ENCODE measurements around the gene FLAD1. TPM values are rescaled to one million over a fixed set of nuclear protein-coding genes. Genes with fewer than 3 reads are reported as not detected.
"Not testable (repeated sequence)": the region's sequence is repeated elsewhere in the genome, so short reads cannot be mapped to it uniquely, and the experiment has no call there.

FLAD1 gene
- total RNA-seq, 1 experiment from 2014 or later = 33.4 TPM

GRCh38 chr1:154975409-154976059 is 7.6 kb upstream of the FLAD1 start:
- in situ Hi-C loops (cut with HindIII; ENCODE audit: low pct_unique_long_range_greater_than_20kb, low sequenced_read_pairs) = no loop called here
- DNase-seq (ENCODE audit: low read depth) = peak; percentile 63

DNA sequence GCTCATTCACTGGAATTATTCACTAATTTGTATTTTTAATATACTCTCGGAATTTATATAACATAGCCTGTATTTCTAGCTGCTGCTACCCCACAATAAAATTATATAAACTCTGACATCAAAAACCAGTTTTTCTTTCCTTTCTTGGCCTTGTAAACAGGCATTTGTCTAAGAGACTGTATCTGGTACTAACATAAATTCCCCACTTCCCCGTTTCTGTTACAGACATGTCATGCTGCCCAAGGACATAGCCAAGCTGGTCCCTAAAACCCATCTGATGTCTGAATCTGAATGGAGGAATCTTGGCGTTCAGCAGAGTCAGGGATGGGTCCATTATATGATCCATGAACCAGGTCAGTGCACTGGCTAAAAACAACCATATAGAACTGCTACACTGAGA is 5.4 kb upstream of the FLAD1 start:
- DNase-seq (ENCODE audit: low read depth); in situ Hi-C loops (cut with HindIII; ENCODE audit: low pct_unique_long_range_greater_than_20kb, low sequenced_read_pairs): not testable (repeated sequence)

DNA sequence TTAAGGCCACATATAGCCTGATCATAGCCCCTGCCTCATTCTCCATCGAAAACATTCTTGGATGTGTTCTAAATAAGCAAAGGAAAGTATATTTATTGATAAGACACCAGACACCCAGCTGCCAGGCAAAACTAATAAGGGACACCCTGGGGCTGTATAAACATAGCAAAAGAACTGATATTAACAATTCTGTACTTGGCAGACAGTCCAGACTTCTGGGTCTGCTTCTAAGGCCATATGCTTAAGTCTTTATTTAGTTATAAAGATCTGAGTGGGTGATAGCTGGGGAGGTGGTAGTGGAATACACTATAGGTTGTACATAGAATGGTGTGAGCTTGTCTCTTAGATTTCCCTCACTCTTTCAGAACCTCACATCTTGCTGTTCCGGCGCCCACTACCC is 4.8 kb upstream of the FLAD1 start:
- in situ Hi-C loops (cut with HindIII; ENCODE audit: low pct_unique_long_range_greater_than_20kb, low sequenced_read_pairs) = no loop called here
- DNase-seq (ENCODE audit: low read depth) = no peak

- in situ Hi-C loops (cut with HindIII; ENCODE audit: low pct_unique_long_range_greater_than_20kb, low sequenced_read_pairs) = no loop called here
- DNase-seq (ENCODE audit: low read depth) = peak; percentile 25
These were observed 803 bp upstream of the FLAD1 start for GRCh38 chr1:154982341-154982740.

DNA sequence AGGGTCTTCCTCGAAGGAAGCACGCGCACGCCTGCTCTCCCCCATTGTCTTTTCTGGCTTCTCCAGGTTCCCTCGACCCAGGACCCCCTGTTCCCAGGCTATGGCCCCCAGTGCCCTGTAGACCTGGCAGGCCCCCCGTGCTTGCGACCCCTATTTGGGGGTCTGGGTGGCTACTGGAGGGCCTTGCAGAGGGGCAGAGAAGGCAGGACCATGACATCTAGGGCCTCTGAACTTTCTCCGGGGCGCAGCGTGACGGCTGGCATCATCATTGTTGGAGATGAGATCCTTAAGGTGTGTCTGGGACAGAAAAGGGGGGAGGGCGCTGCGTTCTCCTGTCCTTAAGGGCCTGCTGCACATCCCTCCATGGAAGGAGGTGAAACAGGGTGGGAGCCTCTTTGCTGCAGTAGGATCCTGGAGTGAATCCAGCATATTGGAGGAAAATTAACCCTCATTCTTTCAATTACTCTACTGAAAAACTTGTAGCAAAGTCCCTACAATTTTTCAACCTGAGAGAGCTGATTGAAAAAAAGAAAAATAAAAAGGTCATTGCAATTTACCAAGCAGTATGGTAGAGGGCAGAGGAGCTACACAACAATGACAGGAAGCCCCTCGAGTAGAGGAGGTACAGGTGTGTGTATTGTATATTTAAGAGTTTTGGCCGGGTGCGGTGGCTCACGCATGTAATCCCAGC is 777 bp downstream of the FLAD1 start:
- no peak for DNase-seq (ENCODE audit: low read depth)
- in situ Hi-C loops (cut with HindIII; ENCODE audit: low pct_unique_long_range_greater_than_20kb, low sequenced_read_pairs) = no loop called here

GRCh38 chr1:154986736-154987135 is 3.6 kb downstream of the FLAD1 start:
- DNase-seq (ENCODE audit: low read depth); in situ Hi-C loops (cut with HindIII; ENCODE audit: low pct_unique_long_range_greater_than_20kb, low sequenced_read_pairs): not testable (repeated sequence)

GRCh38 chr1:154987326-154987725 is 4.2 kb downstream of the FLAD1 start:
- in situ Hi-C loops (cut with HindIII; ENCODE audit: low pct_unique_long_range_greater_than_20kb, low sequenced_read_pairs) = no loop called here
- DNase-seq (ENCODE audit: low read depth) = no peak

GRCh38 chr1:154988058-154988954 is 5.2 kb downstream of the FLAD1 start:
- in situ Hi-C loops (cut with HindIII; ENCODE audit: low pct_unique_long_range_greater_than_20kb, low sequenced_read_pairs) = no loop called here

DNA sequence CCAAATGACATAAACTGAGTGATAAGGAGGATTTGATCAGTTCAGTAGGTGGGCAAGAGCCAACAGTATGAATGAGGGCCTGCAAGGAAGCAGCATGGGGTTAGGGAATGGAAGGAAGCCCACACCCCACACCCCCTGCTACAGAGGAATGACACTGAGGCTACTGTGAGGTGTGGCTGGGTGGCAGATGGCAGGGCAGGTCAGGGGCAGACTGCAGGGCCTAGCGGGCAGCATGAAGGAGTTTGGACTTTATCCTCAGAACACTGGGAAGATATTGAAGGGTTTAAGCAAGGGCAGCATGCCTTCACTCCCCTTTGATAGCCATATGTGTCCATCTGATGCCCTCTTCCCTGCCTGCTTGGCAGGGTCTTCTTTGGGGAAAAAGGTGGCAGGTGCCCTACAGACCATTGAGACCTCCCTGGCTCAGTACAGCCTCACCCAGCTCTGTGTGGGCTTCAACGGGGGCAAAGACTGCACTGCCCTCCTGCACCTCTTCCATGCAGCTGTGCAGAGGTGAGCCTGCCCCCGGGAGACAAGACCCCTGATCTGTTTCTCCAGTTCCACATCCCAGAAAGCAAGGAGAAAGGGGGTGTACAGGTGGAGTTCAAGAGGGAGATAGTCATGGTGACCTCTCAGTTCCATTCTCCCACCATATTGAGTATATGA is 6.2 kb downstream of the FLAD1 start:
- no peak for DNase-seq (ENCODE audit: low read depth)
- in situ Hi-C loops (cut with HindIII; ENCODE audit: low pct_unique_long_range_greater_than_20kb, low sequenced_read_pairs) = no loop called here

More at GRCh38 chr1:154988058-154988954, 5.2 kb downstream of the FLAD1 start:
- DNase-seq (ENCODE audit: low read depth) = no peak

DNA sequence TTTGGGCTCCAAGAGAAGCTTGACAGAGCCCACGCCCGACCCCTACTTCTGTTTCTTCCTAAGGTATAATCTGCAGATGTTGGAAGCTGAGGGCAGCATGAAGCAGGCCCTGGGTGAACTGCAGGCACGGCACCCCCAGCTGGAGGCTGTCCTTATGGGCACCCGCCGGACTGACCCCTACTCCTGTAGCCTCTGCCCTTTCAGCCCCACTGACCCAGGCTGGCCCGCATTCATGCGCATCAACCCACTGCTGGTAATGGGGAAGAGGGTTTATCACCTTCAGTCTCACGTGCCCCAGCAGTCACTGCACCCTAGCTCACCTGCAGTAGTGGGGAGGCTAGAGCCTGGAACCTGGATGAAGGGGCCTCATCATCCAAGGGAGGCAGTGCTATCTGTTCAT is 7.1 kb downstream of the FLAD1 start:
- no peak for DNase-seq (ENCODE audit: low read depth)
- in situ Hi-C loops (cut with HindIII; ENCODE audit: low pct_unique_long_range_greater_than_20kb, low sequenced_read_pairs) = no loop called here

- DNase-seq (ENCODE audit: low read depth) = peak; percentile 52
- in situ Hi-C loops (cut with HindIII; ENCODE audit: low pct_unique_long_range_greater_than_20kb, low sequenced_read_pairs) = no loop called here
These were observed 9.8 kb downstream of the FLAD1 start for GRCh38 chr1:154992721-154993571.

DNA sequence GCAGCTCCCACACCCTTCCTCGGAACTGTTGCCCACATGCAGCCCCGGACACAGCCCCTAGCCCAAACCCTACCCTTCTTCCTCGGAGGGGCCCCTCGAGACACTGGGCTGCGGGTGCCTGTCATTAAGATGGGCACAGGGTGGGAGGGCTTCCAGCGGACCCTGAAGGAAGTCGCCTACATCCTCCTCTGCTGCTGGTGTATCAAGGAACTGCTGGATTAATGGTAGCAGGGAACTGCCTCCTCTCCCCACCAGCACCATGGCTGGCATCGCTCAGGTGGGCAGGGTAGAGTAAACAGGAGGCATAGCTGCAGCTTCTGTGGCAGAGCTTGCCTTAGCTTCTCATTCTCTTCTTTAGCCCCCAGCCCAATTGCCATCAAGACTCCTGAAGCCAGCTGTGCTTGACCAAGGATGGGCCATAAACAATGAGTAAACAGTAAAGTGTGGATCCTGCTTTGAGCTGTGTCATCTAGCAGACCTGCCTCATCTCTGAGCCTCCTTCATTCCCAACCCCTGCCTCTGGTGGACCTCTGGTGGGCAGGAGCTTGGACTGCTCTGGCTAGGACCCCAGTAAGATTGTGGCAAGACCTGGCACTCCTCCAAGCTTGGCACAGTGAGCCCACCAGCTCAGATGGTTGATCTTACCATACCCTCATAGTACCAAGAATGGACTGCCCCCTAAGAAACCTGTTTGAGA is 10.6 kb downstream of the FLAD1 start, which contains the start of gene LENEP:
LENEP (plus strand) TSS at position 15 of the 697 bp plus-strand sequence; CDS start at position 37, 22 bp downstream.
- DNase-seq (ENCODE audit: low read depth) = no peak
- in situ Hi-C loops (cut with HindIII; ENCODE audit: low pct_unique_long_range_greater_than_20kb, low sequenced_read_pairs) = no loop called here

GRCh38 chr1:154994269-154994587 is 11.1 kb downstream of the FLAD1 start:
- in situ Hi-C loops (cut with HindIII; ENCODE audit: low pct_unique_long_range_greater_than_20kb, low sequenced_read_pairs) = no loop called here
- DNase-seq (ENCODE audit: low read depth) = no peak

DNA sequence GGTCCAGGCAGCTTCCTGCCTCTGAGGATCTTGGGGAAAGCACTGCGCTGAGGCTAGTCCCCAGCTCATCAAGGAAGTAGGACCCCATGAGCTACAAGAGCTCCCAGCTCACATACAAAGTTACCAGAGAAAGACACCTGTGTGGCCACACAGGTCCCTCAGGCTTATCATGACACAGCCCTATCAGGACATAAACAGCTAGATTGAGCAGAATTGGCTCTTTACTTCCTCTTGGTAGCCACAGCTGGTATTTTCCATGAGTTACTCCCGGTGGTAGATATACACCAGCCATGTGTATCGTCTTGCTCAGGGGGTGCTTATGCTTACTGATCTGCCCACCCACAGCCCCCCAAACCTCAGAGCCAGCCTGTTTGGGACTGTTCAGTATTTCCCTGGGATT is 11.4 kb downstream of the FLAD1 start:
- in situ Hi-C loops (cut with HindIII; ENCODE audit: low pct_unique_long_range_greater_than_20kb, low sequenced_read_pairs) = no loop called here
- DNase-seq (ENCODE audit: low read depth) = no peak

GRCh38 chr1:154995301-154995983 is 12.3 kb downstream of the FLAD1 start:
- DNase-seq (ENCODE audit: low read depth) = peak; percentile 67
- in situ Hi-C loops (cut with HindIII; ENCODE audit: low pct_unique_long_range_greater_than_20kb, low sequenced_read_pairs) = not testable (repeated sequence)

GRCh38 chr1:154996966-154997701 is 14.0 kb downstream of the FLAD1 start:
- no peak for DNase-seq (ENCODE audit: low read depth)
- in situ Hi-C loops (cut with HindIII; ENCODE audit: low pct_unique_long_range_greater_than_20kb, low sequenced_read_pairs) = no loop called here
